Lower leg skin (tissue), 4 donors: Measurements from ENCODE around the gene PARM1. TPM values are rescaled to one million over a fixed set of nuclear protein-coding genes. Genes with fewer than 3 reads are reported as not detected.

Source experiments
- DNase-seq, 2 donors: peaks; one replicate each; pipeline ENCODE4 v3.0.0-alpha.2; 2019; ENCODE audit warnings: low spot score in 2 of 2
- H3K4me3 ChIP-seq: fragments of 200-600 bp; sonication (generic); 2 replicates; pipeline ENCODE4 v1.5.1; 2017; ENCODE audit warnings: mild to moderate bottlenecking, low read depth; ENCODE audit not compliant: poor library complexity, severe bottlenecking
- POLR2A ChIP-seq, 2 donors: fragments of 450-650 bp; IDR thresholded peaks; one replicate each; pipeline ENCODE4 v1.6.1; 2016 to 2017; ENCODE audit warnings: antibody characterized with exemption in 2 of 2, mild to moderate bottlenecking in 1 of 2, moderate library complexity in 1 of 2
- WGBS, 2 donors: methylation state at CpG; one replicate each; pipeline ENCODE4 v1.1.5; 2018; 5-methylcytosine and 5-hydroxymethylcytosine counted together
- intact Hi-C: fragments of 100-400 bp; cut with DNase I; formaldehyde crosslinking; loops from one replicate; pipeline ENCODE4 v1.15.0; 2023; ENCODE audit warnings: low total_unique reads
- total RNA-seq, 4 donors: library from RNA; depleted of rRNA; stranded (reverse); fragments of >200 nt; gene quantifications; one replicate each; pipeline ENCODE4 v1.1.0, GENCODE V29; 2016
- TF ChIP-seq, protein P1 (sequence below), 3 donors: fragments of 450-650 bp; IDR thresholded peaks; one replicate each; pipeline ENCODE4 v1.5.1; 2016; ENCODE audit warnings: antibody characterized with exemption in 3 of 3, mild to moderate bottlenecking in 3 of 3, moderate library complexity in 2 of 3

Gene PARM1
- total RNA-seq, 4 donors from 2014 or later: 7.1 to 28.0 (median 10.9) TPM

DNA sequence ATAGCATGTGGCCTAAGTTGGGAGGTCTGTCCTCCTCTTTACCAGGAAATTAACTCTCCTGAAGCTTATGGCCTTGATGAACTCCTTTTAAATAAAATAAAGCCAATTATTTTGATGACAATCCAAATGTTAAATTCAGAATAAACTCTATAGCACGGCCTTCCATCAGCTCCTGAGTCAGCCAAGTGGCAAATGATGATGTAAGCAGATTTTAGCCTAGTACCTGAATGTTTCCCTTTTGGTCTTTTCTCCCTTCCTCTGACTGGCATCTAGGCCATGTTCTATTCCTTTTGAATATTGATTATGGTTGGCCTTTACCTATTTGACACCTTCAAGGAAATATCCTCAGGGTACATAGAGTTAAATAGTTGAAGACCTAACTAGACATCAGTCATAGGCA is 76.2 kb downstream of the PARM1 start:
- intact Hi-C loops: no loop called here
- WGBS, 2 donors: 71 to 76% methylated on average over 1 of the region's 1 CpG
- TF ChIP-seq, protein P1, sequence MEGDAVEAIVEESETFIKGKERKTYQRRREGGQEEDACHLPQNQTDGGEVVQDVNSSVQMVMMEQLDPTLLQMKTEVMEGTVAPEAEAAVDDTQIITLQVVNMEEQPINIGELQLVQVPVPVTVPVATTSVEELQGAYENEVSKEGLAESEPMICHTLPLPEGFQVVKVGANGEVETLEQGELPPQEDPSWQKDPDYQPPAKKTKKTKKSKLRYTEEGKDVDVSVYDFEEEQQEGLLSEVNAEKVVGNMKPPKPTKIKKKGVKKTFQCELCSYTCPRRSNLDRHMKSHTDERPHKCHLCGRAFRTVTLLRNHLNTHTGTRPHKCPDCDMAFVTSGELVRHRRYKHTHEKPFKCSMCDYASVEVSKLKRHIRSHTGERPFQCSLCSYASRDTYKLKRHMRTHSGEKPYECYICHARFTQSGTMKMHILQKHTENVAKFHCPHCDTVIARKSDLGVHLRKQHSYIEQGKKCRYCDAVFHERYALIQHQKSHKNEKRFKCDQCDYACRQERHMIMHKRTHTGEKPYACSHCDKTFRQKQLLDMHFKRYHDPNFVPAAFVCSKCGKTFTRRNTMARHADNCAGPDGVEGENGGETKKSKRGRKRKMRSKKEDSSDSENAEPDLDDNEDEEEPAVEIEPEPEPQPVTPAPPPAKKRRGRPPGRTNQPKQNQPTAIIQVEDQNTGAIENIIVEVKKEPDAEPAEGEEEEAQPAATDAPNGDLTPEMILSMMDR (IDR thresholded peaks at IDR 0.05): no peak
- no peak for TF ChIP-seq POLR2A (IDR thresholded peaks at IDR 0.05)
- no peak overlapping the region for H3K4me3 ChIP-seq
- DNase-seq: no peak

DNA sequence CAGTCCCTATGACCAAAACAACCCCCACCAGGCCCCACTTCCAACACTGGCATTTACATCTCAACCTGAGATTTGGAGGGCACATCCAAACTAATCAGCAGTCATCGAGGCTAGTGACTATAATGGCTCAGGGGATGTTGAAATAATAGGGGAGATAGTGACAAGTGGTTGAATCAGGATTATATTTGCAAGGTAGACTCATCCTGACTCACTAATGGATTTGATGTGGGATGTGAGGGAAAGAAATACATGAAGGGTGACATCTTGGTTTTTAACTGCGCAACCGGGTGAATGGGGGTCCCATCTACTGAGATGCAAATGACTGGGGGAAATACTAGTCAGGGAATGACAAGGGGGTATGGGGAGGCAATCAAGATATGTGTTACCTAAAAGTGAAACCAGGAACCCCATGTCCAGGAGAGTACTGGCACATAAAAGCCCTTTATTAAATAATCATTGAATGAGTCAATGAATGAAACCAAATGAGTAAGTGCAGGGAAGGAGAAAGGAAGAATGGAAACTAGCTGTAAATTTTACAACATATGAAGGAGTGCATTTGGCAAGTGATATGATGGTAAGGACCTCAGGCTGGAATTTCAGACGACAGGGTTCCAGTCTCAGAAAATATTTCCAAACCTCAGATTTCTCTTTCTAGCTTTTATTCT is 78.3 kb downstream of the PARM1 start:
- DNase-seq: no peak
- 80 to 81% methylated on average over 4 of the region's 4 CpGs for WGBS, 2 donors
- intact Hi-C loops: no loop called here
- TF ChIP-seq, protein P1 (IDR thresholded peaks at IDR 0.05): no peak
- no peak for TF ChIP-seq POLR2A (IDR thresholded peaks at IDR 0.05)
- no peak overlapping the region for H3K4me3 ChIP-seq

DNA sequence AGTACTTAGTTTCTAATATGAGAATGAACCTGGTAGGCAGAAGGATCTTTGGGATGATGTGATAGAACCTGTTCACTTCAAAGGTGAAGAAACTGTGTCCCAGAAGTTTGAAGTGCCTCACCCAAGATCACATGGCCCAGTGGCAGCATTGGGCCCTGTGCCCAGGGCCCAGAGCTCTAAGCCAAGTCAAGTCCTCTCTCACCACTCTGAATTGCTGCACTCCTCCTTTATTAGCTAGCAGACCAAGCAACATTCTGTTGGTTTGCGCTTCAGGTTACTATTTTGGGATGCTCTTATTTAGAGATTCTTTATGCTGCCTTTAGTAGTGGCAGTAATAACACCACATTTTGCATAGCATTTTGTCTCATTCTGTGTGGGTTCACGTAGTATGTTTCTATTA is 82.7 kb downstream of the PARM1 start:
- no peak for DNase-seq
- TF ChIP-seq, protein P1 (IDR thresholded peaks at IDR 0.05): no peak
- intact Hi-C loops: no loop called here
- no peak overlapping the region for H3K4me3 ChIP-seq
- WGBS, 2 donors: 54 to 59% methylated on average over 2 of the region's 2 CpGs

DNA sequence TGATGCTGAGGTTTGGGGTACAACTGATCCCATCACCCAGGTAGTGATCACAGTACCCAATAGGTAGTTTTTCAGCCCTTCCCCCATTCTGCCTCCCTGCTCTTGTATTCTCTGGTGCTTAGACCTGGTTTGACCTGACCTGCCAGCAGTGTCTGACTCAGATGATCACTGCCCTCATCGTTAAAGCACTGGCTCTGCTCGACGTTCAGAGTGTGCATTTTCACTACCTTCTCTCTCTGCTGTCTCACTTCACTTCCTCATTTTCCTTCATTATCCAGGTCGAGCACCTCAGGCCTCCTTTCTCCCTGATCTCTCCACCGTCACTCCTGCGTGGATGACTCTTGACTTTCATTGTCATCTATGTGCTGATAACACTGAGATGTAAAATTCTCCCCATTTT is 83.6 kb downstream of the PARM1 start:
- TF ChIP-seq, protein P1 (IDR thresholded peaks at IDR 0.05): no peak
- TF ChIP-seq POLR2A (IDR thresholded peaks at IDR 0.05): no peak
- H3K4me3 ChIP-seq: no peak overlapping the region
- no peak for DNase-seq
- intact Hi-C loops: no loop called here
- 45 to 51% methylated on average over 6 of the region's 6 CpGs for WGBS, 2 donors

DNA sequence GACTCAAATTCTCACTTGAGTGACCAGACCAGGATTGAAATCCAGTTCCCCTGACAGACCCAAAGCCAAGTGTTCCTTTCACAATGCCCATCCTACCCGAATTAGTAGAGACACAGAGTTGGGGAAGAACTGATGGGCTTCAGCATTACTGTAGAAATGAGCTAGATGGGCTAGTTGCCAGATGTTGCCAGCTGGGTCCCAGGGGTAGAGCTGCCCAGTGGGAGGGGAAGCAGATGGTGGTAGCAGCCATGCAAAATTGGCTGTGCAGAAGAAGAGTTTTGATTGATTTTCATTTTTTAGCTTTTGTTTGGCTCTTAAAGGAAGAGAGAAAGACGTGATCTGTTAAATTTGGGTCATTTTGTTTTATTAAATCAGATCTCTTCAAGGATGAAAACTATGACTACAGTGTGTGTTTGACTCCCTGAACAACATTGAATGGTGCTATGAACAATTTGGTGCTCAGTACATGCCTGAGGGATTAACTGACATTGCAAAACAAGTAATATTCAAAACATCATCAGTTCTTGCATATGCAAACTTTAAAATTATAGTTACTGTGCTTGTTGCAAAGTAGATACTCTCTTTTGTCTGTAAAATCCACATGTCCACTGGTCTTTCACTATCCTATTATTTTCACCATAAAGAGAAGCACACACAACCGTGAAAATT is 86.0 kb downstream of the PARM1 start:
- no peak overlapping the region for H3K4me3 ChIP-seq
- TF ChIP-seq POLR2A (IDR thresholded peaks at IDR 0.05): no peak
- TF ChIP-seq, protein P1 (IDR thresholded peaks at IDR 0.05): no peak
- DNase-seq: no peak
- intact Hi-C loops: no loop called here
- WGBS, 2 donors: 77 to 79% methylated on average over 3 of the region's 3 CpGs
